Measurements from ENCODE around the gene MAN2A1. TPM values are rescaled to one million over a fixed set of nuclear protein-coding genes. Genes with fewer than 3 reads are reported as not detected.

The MAN2A1 gene
- total and polyA plus RNA-seq, 5 experiments from 2014 or later = 17.5 to 83.9 (median 20.7) TPM

- DNase-seq (peak; percentile 64 to 84 (median 76)), ATAC-seq (peak; percentile 71)
- POLR2A ChIA-PET = interaction anchor here (0.6 to 5.1 kb wide), 21 partner anchors 8 to 1307 kb away, joined by 3 to 61 read pairs (median 5); partner anchors contain the start of genes FBXL17, PJA2 and SLC25A46
- Mint-ChIP-seq H3K27ac (peak overlapping the region; percentile 88 to 96 (median 93)), H3K36me3 (no peaks in the 10 kb centered on the region), H3K4me3 (peak overlapping the region; percentile 87 to 95 (median 92)), H3K27me3 (no peaks in the 10 kb centered on the region), H3K9me3 (peaks cover 0 to 5% (median 0%) of the 10 kb centered on the region in 9 donors), H3K4me1 (peaks cover 17 to 39% (median 33%) of the 10 kb centered on the region in 4 donors)
Observed at GRCh38 chr5:109688970-109689739, 572 bp upstream of the MAN2A1 start.

- no peaks in the 10 kb centered on the region for H3K27me3 Mint-ChIP-seq
- peaks cover 26 to 51% (median 46%) of the 10 kb centered on the region in 4 donors for H3K4me1 Mint-ChIP-seq
- ATAC-seq = peak; percentile 6 to 11
- H3K27ac Mint-ChIP-seq = peak overlapping the region; percentile 89 to 96 (median 93)
- POLR2A ChIA-PET = interaction anchor here (0.7 to 5.1 kb wide), 22 partner anchors 8 to 1308 kb away, joined by 3 to 61 read pairs (median 5); partner anchors contain the start of genes FBXL17, PJA2 and SLC25A46
- peaks cover 0 to 5% (median 0%) of the 10 kb centered on the region in 9 donors for H3K9me3 Mint-ChIP-seq
- DNase-seq = peak in 6 of 10 donors; percentile 34 to 66 (median 50)
- peak overlapping the region; percentile 86 to 95 (median 92) for H3K4me3 Mint-ChIP-seq
- no peaks in the 10 kb centered on the region for H3K36me3 Mint-ChIP-seq
Observed at GRCh38 chr5:109690242-109690974, 681 bp downstream of the MAN2A1 start.

- DNase-seq (peak in 8 of 10 donors; percentile 25 to 81 (median 64)), ATAC-seq (peak; percentile 25 to 52)
- peaks cover 0 to 5% (median 0%) of the 10 kb centered on the region in 9 donors for H3K9me3 Mint-ChIP-seq
- POLR2A ChIA-PET = interaction anchor here (1.0 to 5.1 kb wide), 11 partner anchors 20 to 1309 kb away, joined by 3 to 61 read pairs (median 7); partner anchors contain the start of genes FBXL17 and PJA2
- peaks cover 30 to 58% (median 51%) of the 10 kb centered on the region in 4 donors for H3K4me1 Mint-ChIP-seq
- no peaks in the 10 kb centered on the region for H3K27me3 Mint-ChIP-seq
- H3K4me3 Mint-ChIP-seq = peak overlapping the region; percentile 86 to 95 (median 92)
- peak overlapping the region; percentile 89 to 96 (median 93) for H3K27ac Mint-ChIP-seq
- no peaks in the 10 kb centered on the region for H3K36me3 Mint-ChIP-seq
Observed at GRCh38 chr5:109690975-109691574, 1.3 kb downstream of the MAN2A1 start.

GRCh38 chr5:109691996-109692395 lies 2.3 kb downstream of the MAN2A1 start:
- peak overlapping the region; percentile 43 to 96 (median 92) for H3K27ac Mint-ChIP-seq
- peak overlapping the region; percentile 86 to 95 (median 92) for H3K4me3 Mint-ChIP-seq
- no peaks in the 10 kb centered on the region for H3K36me3 Mint-ChIP-seq
- H3K27me3 Mint-ChIP-seq = no peaks in the 10 kb centered on the region
- ATAC-seq = no peak
- peaks cover 0 to 5% (median 0%) of the 10 kb centered on the region in 9 donors for H3K9me3 Mint-ChIP-seq
- POLR2A ChIA-PET = interaction anchor here (2.9 to 5.1 kb wide), 3 partner anchors 12 to 361 kb away, joined by 8 to 61 read pairs (median 23); no protein-coding TSS in a partner anchor
- DNase-seq = no peak
- peaks cover 36 to 67% (median 61%) of the 10 kb centered on the region in 4 donors for H3K4me1 Mint-ChIP-seq

GRCh38 chr5:109692852-109693251 lies 3.1 kb downstream of the MAN2A1 start:
- Mint-ChIP-seq H3K4me3 (peak overlapping the region; percentile 86 to 95 (median 92)), H3K36me3 (peaks cover 0 to 3% (median 0%) of the 10 kb centered on the region in 3 donors), H3K4me1 (peaks cover 37 to 76% (median 68%) of the 10 kb centered on the region in 4 donors), H3K9me3 (peaks cover 0 to 4% (median 0%) of the 10 kb centered on the region in 9 donors), H3K27me3 (no peaks in the 10 kb centered on the region), H3K27ac (peak overlapping the region in 9 of 10 donors; percentile 11 to 96 (median 90))
- ATAC-seq (no peak), DNase-seq (no peak)
- POLR2A ChIA-PET = interaction anchor here (3.2 to 5.1 kb wide), 2 partner anchors 12 to 230 kb away, joined by 8 to 61 read pairs; no protein-coding TSS in a partner anchor

- peaks cover 42 to 82% (median 75%) of the 10 kb centered on the region in 4 donors for H3K4me1 Mint-ChIP-seq
- H3K9me3 Mint-ChIP-seq = no peaks in the 10 kb centered on the region
- DNase-seq (no peak), ATAC-seq (no peak)
- peak overlapping the region; percentile 17 to 94 (median 73) for H3K27ac Mint-ChIP-seq
- POLR2A ChIA-PET = interaction anchor here (0.6 to 5.1 kb wide), 3 partner anchors 11 to 718 kb away, joined by 3 to 61 read pairs (median 8); no protein-coding TSS in a partner anchor
- peak overlapping the region; percentile 86 to 95 (median 92) for H3K4me3 Mint-ChIP-seq
- peaks cover 0 to 4% (median 1%) of the 10 kb centered on the region in 3 donors for H3K36me3 Mint-ChIP-seq
- H3K27me3 Mint-ChIP-seq = no peaks in the 10 kb centered on the region
Observed at GRCh38 chr5:109693535-109694400, 4.0 kb downstream of the MAN2A1 start.

GRCh38 chr5:109694451-109694891 lies 4.7 kb downstream of the MAN2A1 start:
- H3K27me3 Mint-ChIP-seq = no peaks in the 10 kb centered on the region
- H3K27ac Mint-ChIP-seq = peak overlapping the region in 7 of 10 donors; percentile 12 to 75 (median 63)
- POLR2A ChIA-PET = interaction anchor here (0.6 to 3.2 kb wide), 2 partner anchors 10 to 718 kb away, joined by 3 to 8 read pairs; no protein-coding TSS in a partner anchor

GRCh38 chr5:109695005-109695926 lies 5.5 kb downstream of the MAN2A1 start:
- POLR2A ChIA-PET = interaction anchor here (3.2 kb wide), 1 partner anchor 9 kb away, joined by 8 read pairs; no protein-coding TSS in a partner anchor
- H3K4me1 Mint-ChIP-seq = peaks cover 50 to 92% (median 86%) of the 10 kb centered on the region in 4 donors
- H3K27me3 Mint-ChIP-seq = no peaks in the 10 kb centered on the region
- peak overlapping the region; percentile 1 to 80 (median 64) for H3K27ac Mint-ChIP-seq
- DNase-seq (no peak), ATAC-seq (no peak)
- H3K36me3 Mint-ChIP-seq = peaks cover 0 to 14% (median 13%) of the 10 kb centered on the region in 3 donors
- no peaks in the 10 kb centered on the region for H3K9me3 Mint-ChIP-seq
- H3K4me3 Mint-ChIP-seq = peak overlapping the region; percentile 38 to 95 (median 87)

More at GRCh38 chr5:109694451-109694891, 4.7 kb downstream of the MAN2A1 start:
- DNase-seq = no peak
- Mint-ChIP-seq H3K4me1 (peaks cover 44 to 84% (median 80%) of the 10 kb centered on the region in 4 donors), H3K36me3 (peaks cover 0 to 8% (median 6%) of the 10 kb centered on the region in 3 donors), H3K9me3 (no peaks in the 10 kb centered on the region), H3K4me3 (peak overlapping the region in 9 of 10 donors; percentile 67 to 95 (median 92))
- no peak for ATAC-seq

GRCh38 chr5:109697339-109697738 lies 7.6 kb downstream of the MAN2A1 start:
- Mint-ChIP-seq H3K36me3 (peaks cover 0 to 19% (median 14%) of the 10 kb centered on the region in 3 donors), H3K27me3 (no peaks in the 10 kb centered on the region), H3K27ac (peak overlapping the region in 2 of 10 donors; percentile 47 to 75), H3K4me1 (peaks cover 56 to 98% (median 92%) of the 10 kb centered on the region in 4 donors), H3K9me3 (no peaks in the 10 kb centered on the region), H3K4me3 (peak overlapping the region in 3 of 10 donors; percentile 3 to 22 (median 19))
- DNase-seq = no peak
- ATAC-seq = no peak
- POLR2A ChIA-PET = no interaction called here

Data from naive thymus-derived CD8-positive, alpha-beta T cell (primary cell).